Muscle layer of colon (tissue), 2 donors: ENCODE results near the gene KRT20.

Experiments
- H3K27ac ChIP-seq: one replicate; pipeline ENCODE4 v1.7.0; 2013; ENCODE audit warnings: low read depth, mild to moderate bottlenecking, low read length, moderate library complexity
- H3K27me3 ChIP-seq, 2 donors: one replicate each; pipeline ENCODE4 v1.7.0; 2013; ENCODE audit warnings: low read length in 2 of 2, mild to moderate bottlenecking in 2 of 2; ENCODE audit not compliant: insufficient read depth in 2 of 2, control insufficient read depth in 1 of 2
- H3K36me3 ChIP-seq: one replicate; pipeline ENCODE4 v1.7.0; 2013; ENCODE audit warnings: mild to moderate bottlenecking, low read length; ENCODE audit not compliant: insufficient read depth
- H3K4me1 ChIP-seq: one replicate; pipeline ENCODE4 v1.7.0; 2013; ENCODE audit warnings: mild to moderate bottlenecking, low read length; ENCODE audit not compliant: insufficient read depth
- H3K4me3 ChIP-seq, 2 donors: one replicate each; pipeline ENCODE4 v1.7.0; 2013; ENCODE audit warnings: low read length in 2 of 2, low read depth in 1 of 2, mild to moderate bottlenecking in 1 of 2, moderate library complexity in 1 of 2
- H3K9ac ChIP-seq: one replicate; pipeline ENCODE4 v1.7.0; 2013; ENCODE audit warnings: low read length
- H3K9me3 ChIP-seq: one replicate; pipeline ENCODE4 v1.7.0; 2013; ENCODE audit warnings: mild to moderate bottlenecking, low read length
- donor health status: abdominal sarcoma.
- donor health status: Adenocarcinoma of cecum.

Gene KRT20

DNA sequence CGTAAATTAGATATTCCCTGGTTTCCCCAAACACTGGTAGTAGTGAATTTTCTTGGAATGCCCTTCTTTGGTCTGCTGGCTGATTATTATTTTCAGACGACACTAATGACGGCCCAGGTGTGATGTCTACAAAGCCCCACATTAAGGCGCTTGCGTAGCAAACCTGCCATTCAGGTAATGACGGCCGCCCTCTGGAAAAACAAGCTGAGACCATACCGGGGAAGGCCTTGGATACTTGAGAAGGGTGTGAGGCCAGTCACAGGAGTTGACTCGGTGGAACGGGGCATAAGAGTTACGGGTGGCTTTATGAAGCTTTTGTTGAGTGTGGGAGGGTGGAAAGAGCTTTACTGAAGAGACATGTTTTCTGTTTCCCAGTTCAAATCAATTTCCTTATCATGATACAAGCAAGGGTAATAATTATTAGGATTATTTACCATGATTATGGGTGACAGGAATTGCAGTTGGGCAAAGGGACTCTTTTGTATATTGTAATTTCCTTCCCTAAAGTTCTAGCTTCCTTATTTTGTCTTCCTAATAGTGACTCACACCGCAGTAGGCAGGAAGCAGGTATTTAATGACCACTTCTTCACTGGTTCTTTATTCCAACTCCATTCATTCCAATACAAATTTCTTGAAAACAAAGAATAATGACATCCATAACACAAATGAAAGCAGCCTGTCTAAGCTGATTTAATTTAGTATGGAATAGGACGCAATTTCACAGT, 27.6 kb upstream of the KRT20 start:
- H3K27ac ChIP-seq = no peak overlapping the region
- H3K9ac ChIP-seq = no peak overlapping the region
- no peaks in the 10 kb centered on the region for H3K9me3 ChIP-seq
- no peak overlapping the region for H3K4me3 ChIP-seq
- peaks cover 16% of the 10 kb centered on the region for H3K4me1 ChIP-seq
- no peaks in the 10 kb centered on the region for H3K36me3 ChIP-seq
- peaks cover 0 to 4% of the 10 kb centered on the region in 2 donors for H3K27me3 ChIP-seq

DNA sequence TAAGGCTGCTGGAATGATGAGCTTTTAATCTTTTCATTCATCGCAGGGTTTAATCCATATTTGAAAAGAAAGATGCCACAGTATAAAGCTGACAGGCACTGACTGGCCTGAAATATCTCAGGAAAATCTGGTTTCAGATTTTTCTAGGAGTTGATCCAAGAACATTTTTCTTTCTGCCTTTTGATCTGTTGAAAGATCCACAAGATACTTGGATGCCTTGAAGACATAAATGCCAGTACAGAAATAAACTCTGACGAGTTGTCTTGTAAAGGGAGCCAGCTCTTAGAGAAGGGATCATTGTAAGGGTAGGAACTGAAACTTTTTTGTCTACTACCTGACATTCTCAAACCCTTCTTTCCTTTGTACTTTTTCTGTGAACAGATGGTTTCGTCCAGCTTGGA, 25.4 kb upstream of the KRT20 start:
- no peaks in the 10 kb centered on the region for H3K9me3 ChIP-seq
- peaks cover 16% of the 10 kb centered on the region for H3K4me1 ChIP-seq
- no peak overlapping the region for H3K9ac ChIP-seq
- peaks cover 0 to 5% of the 10 kb centered on the region in 2 donors for H3K27me3 ChIP-seq
- no peaks in the 10 kb centered on the region for H3K36me3 ChIP-seq
- no peak overlapping the region for H3K4me3 ChIP-seq
- H3K27ac ChIP-seq = no peak overlapping the region

DNA sequence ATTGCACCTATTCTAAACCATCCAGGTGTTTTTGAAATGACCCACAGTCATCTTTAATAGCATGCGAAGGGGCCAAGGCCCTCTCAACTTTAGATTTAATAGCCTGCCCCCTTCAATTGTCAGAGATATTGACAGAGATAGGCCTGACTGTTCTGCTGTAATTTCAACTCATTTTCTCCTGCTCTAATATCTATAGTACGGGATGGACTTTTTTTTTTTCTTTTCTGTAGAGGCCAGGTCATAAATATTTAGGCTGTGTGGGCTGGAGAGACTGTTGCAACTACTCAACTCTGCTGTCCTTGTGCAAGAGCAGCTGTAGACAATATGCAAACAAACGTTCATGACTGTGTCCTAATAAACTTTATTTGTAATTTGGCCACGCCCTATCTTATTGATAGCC, 24.7 kb upstream of the KRT20 start:
- Histone ChIP-seq H3K9ac (no peak overlapping the region), H3K36me3 (no peaks in the 10 kb centered on the region), H3K27me3 (peaks cover 0 to 5% of the 10 kb centered on the region in 2 donors), H3K9me3 (no peaks in the 10 kb centered on the region), H3K27ac (no peak overlapping the region), H3K4me3 (no peak overlapping the region), H3K4me1 (peaks cover 16% of the 10 kb centered on the region)

- no peak overlapping the region for H3K9ac ChIP-seq
- no peak overlapping the region for H3K27ac ChIP-seq
Observed at GRCh38 chr17:40909351-40909750, 24.3 kb upstream of the KRT20 start.

DNA sequence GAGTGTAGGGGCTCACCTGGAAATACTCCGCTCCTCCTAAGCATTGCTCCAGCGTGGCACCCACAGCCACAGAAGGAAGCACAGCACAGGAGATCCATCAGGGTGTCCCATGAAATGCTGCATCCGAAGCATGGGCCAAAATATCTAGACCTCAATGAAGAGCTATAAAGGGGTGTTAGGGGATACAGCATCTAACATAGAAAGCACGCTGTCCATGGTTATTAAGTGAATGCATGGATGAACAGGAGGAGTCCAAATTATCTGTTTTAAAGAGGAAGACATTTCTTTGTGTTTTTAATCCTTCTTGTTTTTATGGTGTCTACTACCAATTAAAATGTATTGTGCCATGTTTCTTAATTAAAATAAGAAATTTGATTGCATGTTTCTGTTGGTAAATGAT, 21.6 kb upstream of the KRT20 start:
- Histone ChIP-seq H3K27ac (no peak overlapping the region), H3K9me3 (no peaks in the 10 kb centered on the region), H3K4me1 (peaks cover 16% of the 10 kb centered on the region), H3K27me3 (peaks cover 0 to 5% of the 10 kb centered on the region in 2 donors), H3K4me3 (no peak overlapping the region), H3K36me3 (no peaks in the 10 kb centered on the region), H3K9ac (no peak overlapping the region)

More at GRCh38 chr17:40909351-40909750, 24.3 kb upstream of the KRT20 start:
- Histone ChIP-seq H3K27me3 (peaks cover 0 to 5% of the 10 kb centered on the region in 2 donors), H3K36me3 (no peaks in the 10 kb centered on the region), H3K9me3 (no peaks in the 10 kb centered on the region), H3K4me3 (no peak overlapping the region), H3K4me1 (peaks cover 16% of the 10 kb centered on the region)

- no peaks in the 10 kb centered on the region for H3K9me3 ChIP-seq
- peaks cover 0 to 5% of the 10 kb centered on the region in 2 donors for H3K27me3 ChIP-seq
- H3K9ac ChIP-seq = no peak overlapping the region
- no peaks in the 10 kb centered on the region for H3K36me3 ChIP-seq
- no peak overlapping the region for H3K4me3 ChIP-seq
- H3K27ac ChIP-seq = no peak overlapping the region
- peaks cover 11% of the 10 kb centered on the region for H3K4me1 ChIP-seq
Observed at GRCh38 chr17:40905370-40905769, 20.3 kb upstream of the KRT20 start.

GRCh38 chr17:40903129-40903847, 18.2 kb upstream of the KRT20 start:
- no peak overlapping the region for H3K27ac ChIP-seq

GRCh38 chr17:40902498-40902897, 17.5 kb upstream of the KRT20 start:
- Histone ChIP-seq H3K9ac (no peak overlapping the region), H3K9me3 (no peaks in the 10 kb centered on the region), H3K27me3 (no peaks in the 10 kb centered on the region), H3K27ac (no peak overlapping the region), H3K36me3 (no peaks in the 10 kb centered on the region), H3K4me1 (no peaks in the 10 kb centered on the region), H3K4me3 (no peak overlapping the region)

More at GRCh38 chr17:40903129-40903847, 18.2 kb upstream of the KRT20 start:
- Histone ChIP-seq H3K9ac (no peak overlapping the region), H3K27me3 (peaks cover 0 to 5% of the 10 kb centered on the region in 2 donors), H3K4me3 (no peak overlapping the region), H3K9me3 (no peaks in the 10 kb centered on the region), H3K4me1 (no peaks in the 10 kb centered on the region), H3K36me3 (no peaks in the 10 kb centered on the region)

- H3K4me1 ChIP-seq = no peaks in the 10 kb centered on the region
- H3K27me3 ChIP-seq = no peaks in the 10 kb centered on the region
- H3K27ac ChIP-seq = no peak overlapping the region
Observed at GRCh38 chr17:40901981-40902474, 17.0 kb upstream of the KRT20 start.

GRCh38 chr17:40900809-40901356, 15.8 kb upstream of the KRT20 start:
- H3K27ac ChIP-seq = no peak overlapping the region
- no peak overlapping the region for H3K9ac ChIP-seq
- H3K4me3 ChIP-seq = no peak overlapping the region
- H3K27me3 ChIP-seq = no peaks in the 10 kb centered on the region
- H3K4me1 ChIP-seq = no peaks in the 10 kb centered on the region
- no peaks in the 10 kb centered on the region for H3K36me3 ChIP-seq
- no peaks in the 10 kb centered on the region for H3K9me3 ChIP-seq

More at GRCh38 chr17:40901981-40902474, 17.0 kb upstream of the KRT20 start:
- Histone ChIP-seq H3K4me3 (no peak overlapping the region), H3K9me3 (no peaks in the 10 kb centered on the region), H3K36me3 (no peaks in the 10 kb centered on the region), H3K9ac (no peak overlapping the region)

GRCh38 chr17:40896916-40897455, 11.9 kb upstream of the KRT20 start:
- Histone ChIP-seq H3K36me3 (no peaks in the 10 kb centered on the region), H3K4me3 (no peak overlapping the region), H3K4me1 (no peaks in the 10 kb centered on the region), H3K9ac (no peak overlapping the region), H3K9me3 (no peaks in the 10 kb centered on the region), H3K27ac (no peak overlapping the region), H3K27me3 (peaks cover 0 to 4% of the 10 kb centered on the region in 2 donors)
